K562 (cell line): ENCODE measurements around the gene VAT1L.

Source experiments
- CTBP1 ChIP-seq: fragments of 450-650 bp; IDR thresholded peaks from 2 replicates; pipeline ENCODE4 v1.6.1; 2016; ENCODE audit warnings: borderline replicate concordance
- EP300 ChIP-seq: IDR thresholded peaks from 2 replicates; pipeline ENCODE4 v1.6.1; 2012; ENCODE audit warnings: low read length, improper control_type of control experiment
- TF ChIP-seq, protein P1 (sequence below), 2 experiments: fragments of 450-650 bp; IDR thresholded peaks; 2 replicates each; pipeline ENCODE4 v1.6.1; 2016

DNA sequence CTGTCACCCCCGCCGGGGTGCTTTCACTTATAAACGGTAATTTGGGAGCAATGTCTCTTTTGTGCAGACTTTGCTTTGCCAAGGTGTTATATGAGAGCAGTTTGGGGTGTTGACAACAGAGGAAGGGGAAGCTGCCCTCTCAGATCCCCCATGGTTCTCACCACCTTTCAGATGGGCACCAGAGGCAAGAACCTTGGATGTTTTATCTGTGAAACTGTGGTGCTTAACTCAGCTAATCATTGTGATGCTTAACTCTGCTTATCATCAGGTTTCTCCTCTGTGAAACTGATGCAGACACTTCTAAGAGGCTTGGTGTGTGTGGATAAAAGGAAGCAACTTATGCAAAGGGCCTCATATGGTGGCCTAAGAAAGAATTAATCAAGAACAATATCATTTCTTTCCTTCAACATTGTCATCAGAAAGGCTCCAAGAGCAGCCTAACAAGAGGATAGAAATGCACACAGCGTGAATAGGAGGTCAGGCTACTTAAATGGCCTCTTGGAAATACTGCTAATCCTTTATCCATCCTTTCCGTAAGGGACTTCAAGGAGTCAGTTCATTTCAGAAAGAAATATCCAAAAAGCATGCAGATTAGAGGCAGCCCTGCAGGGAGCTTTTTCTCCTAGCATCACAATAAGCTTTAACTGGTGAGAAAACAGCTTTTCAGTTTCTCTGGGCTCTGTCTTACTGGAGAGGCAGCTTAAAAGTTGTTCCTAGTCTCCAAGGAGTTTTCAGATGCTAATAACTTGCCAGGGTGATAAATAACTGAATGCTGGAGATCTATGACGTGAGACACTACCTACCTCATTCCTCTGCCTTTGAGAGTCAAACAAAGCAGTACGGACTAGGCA lies 178.9 kb downstream of the VAT1L start:
- TF ChIP-seq CTBP1 (no peak), EP300 (no peak)
- TF ChIP-seq, protein P1, sequence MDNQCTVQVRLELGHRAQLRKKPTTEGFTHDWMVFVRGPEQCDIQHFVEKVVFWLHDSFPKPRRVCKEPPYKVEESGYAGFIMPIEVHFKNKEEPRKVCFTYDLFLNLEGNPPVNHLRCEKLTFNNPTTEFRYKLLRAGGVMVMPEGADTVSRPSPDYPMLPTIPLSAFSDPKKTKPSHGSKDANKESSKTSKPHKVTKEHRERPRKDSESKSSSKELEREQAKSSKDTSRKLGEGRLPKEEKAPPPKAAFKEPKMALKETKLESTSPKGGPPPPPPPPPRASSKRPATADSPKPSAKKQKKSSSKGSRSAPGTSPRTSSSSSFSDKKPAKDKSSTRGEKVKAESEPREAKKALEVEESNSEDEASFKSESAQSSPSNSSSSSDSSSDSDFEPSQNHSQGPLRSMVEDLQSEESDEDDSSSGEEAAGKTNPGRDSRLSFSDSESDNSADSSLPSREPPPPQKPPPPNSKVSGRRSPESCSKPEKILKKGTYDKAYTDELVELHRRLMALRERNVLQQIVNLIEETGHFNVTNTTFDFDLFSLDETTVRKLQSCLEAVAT (IDR thresholded peaks at IDR 0.05), result no peak
